Tibial artery (tissue), 4 donors: ENCODE measurements around the gene BCL11A.

ENCODE experiments used
- DNase-seq, 2 donors: peaks; one replicate each; pipeline ENCODE4 v3.0.0-alpha.2; 2019
- H3K27ac ChIP-seq, 2 donors: fragments of 200-600 bp; sonication (generic) in 1 of 2; 1 replicate in 1 of 2; 2 replicates in 1 of 2; pipeline ENCODE4 v1.5.1; 2018 to 2019; ENCODE audit warnings: mild to moderate bottlenecking in 1 of 2
- H3K27me3 ChIP-seq, 2 donors: fragments of 200-600 bp; sonication (generic) in 1 of 2; one replicate each; pipeline versions ENCODE4 v1.5.1 to v1.6.0; 2016 to 2019
- H3K36me3 ChIP-seq, 3 donors: fragments of 200-600 bp; sonication (generic) in 2 of 3; one replicate each; pipeline ENCODE4 v1.5.1; 2016 to 2019; ENCODE audit warnings: mild to moderate bottlenecking in 2 of 3
- H3K4me1 ChIP-seq, 4 donors: fragments of 200-600 bp; sonication (generic) in 2 of 4; 1 replicate in 3 of 4; 2 replicates in 1 of 4; pipeline ENCODE4 v1.5.1; 2016 to 2019
- H3K4me3 ChIP-seq, 2 donors: fragments of 200-600 bp; sonication (generic) in 1 of 2; 1 replicate in 1 of 2; 2 replicates in 1 of 2; pipeline ENCODE4 v1.5.1; 2018 to 2019; ENCODE audit warnings: mild to moderate bottlenecking in 2 of 2
- H3K9me3 ChIP-seq, 3 donors: fragments of 200-600 bp; sonication (generic) in 1 of 3; one replicate each; pipeline ENCODE4 v1.5.1; 2016 to 2019
- intact Hi-C: fragments of 100-400 bp; cut with DNase I; formaldehyde crosslinking; loops from one replicate; pipeline ENCODE4 v1.15.0; 2023; ENCODE audit warnings: low total_unique reads
- TF ChIP-seq, protein P1 (sequence below), 2 experiments: fragments of 200-600 bp in 1 of 2; fragments of 450-650 bp in 1 of 2; IDR thresholded peaks; one replicate each; pipeline ENCODE4 v1.5.1; 2017 to 2019; ENCODE audit warnings: antibody characterized with exemption in 2 of 2, mild to moderate bottlenecking in 1 of 2, moderate library complexity in 1 of 2

BCL11A gene

DNA sequence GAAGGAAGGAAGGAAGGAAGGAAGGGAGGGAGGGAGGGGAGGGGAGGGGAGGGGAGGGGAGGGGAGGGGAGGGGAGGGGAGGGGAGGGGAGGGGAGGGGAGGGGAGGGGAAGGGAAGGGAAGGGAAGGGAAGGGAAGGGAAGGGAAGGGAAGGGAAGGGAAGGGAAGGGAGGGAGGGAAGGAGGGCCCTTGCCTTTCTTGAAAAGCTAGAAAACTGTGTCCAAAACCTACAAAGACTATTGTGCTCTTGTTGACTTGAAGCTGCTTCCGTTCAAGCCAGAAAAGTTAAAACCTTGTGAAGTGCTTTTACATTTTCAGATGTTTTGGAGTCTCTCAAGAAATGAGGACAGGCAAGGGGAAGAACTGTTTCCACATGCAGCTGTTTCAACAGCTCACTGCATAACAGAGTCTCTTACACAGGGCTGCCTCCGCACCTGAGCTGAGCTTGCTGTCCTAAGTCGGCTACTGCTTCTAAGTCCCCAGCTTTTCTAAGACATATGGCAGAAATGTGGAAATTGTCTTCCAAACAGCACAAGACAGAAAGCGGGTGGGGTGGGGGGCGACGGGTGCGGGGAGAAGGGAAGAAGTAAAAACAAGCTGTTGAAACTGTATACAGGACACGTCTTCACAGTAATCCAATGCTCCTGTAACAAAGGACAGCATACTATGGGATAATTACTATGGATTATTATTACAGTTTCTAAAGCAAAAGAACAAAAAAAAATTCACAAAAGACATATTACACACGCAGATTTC, 46.1 kb downstream of the BCL11A start:
- Histone ChIP-seq H3K27me3 (peaks cover 0 to 7% of the 10 kb centered on the region in 2 donors), H3K9me3 (no peaks in the 10 kb centered on the region), H3K27ac (no peak overlapping the region), H3K4me3 (no peak overlapping the region), H3K36me3 (no peaks in the 10 kb centered on the region), H3K4me1 (no peaks in the 10 kb centered on the region)
- TF ChIP-seq, protein P1, sequence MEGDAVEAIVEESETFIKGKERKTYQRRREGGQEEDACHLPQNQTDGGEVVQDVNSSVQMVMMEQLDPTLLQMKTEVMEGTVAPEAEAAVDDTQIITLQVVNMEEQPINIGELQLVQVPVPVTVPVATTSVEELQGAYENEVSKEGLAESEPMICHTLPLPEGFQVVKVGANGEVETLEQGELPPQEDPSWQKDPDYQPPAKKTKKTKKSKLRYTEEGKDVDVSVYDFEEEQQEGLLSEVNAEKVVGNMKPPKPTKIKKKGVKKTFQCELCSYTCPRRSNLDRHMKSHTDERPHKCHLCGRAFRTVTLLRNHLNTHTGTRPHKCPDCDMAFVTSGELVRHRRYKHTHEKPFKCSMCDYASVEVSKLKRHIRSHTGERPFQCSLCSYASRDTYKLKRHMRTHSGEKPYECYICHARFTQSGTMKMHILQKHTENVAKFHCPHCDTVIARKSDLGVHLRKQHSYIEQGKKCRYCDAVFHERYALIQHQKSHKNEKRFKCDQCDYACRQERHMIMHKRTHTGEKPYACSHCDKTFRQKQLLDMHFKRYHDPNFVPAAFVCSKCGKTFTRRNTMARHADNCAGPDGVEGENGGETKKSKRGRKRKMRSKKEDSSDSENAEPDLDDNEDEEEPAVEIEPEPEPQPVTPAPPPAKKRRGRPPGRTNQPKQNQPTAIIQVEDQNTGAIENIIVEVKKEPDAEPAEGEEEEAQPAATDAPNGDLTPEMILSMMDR (IDR thresholded peaks at IDR 0.05), result no peak
- intact Hi-C loops, result no loop called here
- no peak for DNase-seq

DNA sequence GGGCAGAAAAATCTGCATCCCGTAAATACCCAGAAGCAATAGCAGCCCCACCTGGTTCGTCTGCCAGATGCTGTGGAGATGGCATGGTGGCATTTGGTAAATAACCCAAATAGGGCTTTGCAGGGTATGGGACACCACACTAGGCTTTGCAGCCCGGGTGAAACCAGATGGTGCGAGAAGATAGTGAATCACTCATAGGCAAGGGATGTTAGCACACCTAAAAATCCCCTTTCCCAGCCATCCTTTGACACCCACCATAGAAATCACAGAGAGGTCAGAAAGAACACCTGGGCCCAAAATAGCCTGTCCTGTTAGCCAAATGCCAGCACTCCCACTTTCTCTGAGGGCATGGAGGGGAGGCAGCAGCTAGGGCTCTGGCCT, 47.6 kb downstream of the BCL11A start:
- no peaks in the 10 kb centered on the region for H3K36me3 ChIP-seq
- TF ChIP-seq, protein P1 (IDR thresholded peaks at IDR 0.05), result no peak
- intact Hi-C loops, result no loop called here
- peaks cover 0 to 3% of the 10 kb centered on the region in 2 donors for H3K27me3 ChIP-seq
- no peaks in the 10 kb centered on the region for H3K4me1 ChIP-seq
- H3K27ac ChIP-seq, result no peak overlapping the region
- H3K9me3 ChIP-seq, result no peaks in the 10 kb centered on the region
- H3K4me3 ChIP-seq, result no peak overlapping the region
- DNase-seq, result no peak

DNA sequence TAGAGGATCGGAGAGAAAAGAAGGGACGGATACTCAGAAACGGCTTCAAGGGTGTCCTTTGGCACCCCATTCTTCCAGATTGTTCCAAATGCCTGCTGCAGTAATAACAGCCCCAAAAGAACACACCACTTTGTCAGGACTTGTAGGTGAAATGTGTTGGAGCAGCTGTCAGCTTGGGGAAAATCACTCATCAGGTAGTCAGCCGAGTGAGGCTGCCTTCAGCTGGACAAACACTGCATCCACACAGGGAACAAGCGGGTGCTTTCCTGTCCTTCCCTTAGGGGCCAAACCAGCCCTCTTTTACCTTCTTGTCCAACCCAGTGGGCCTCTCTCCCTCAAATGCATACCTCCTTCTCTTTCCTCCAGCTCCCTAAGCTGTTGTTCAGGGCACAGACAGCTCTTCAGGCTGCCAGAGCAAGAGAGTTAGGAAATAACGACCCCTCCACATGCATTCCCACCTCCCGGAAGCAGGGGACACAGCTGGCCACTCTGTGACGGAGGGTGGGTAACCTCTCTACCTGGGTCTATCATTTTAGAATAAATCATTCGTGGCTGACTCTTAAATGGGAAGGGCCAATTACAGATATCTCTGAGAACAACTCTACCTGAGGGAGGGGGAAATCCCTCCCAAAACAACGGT, 48.1 kb downstream of the BCL11A start:
- no peak for DNase-seq

DNA sequence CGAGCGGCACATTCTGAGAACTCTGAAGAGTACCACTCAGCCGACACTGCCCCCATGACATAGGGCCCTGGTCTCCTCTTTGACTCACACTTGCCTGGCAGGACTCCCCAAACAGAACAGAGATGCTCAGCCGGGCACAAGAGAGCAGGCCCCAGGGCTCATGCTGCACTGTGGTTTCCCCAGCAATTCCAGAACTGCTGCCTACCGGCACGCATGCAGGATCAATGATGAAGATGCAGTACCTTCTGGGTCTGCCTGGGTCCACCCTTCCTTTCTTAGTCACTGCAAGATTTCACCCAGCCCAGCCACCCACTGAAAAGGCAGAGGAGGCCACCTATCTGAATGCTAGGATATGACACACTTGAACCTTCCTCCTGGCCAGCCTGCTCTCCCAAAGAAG, 49.4 kb downstream of the BCL11A start:
- Histone ChIP-seq H3K27ac (no peak overlapping the region), H3K9me3 (no peaks in the 10 kb centered on the region), H3K4me3 (no peak overlapping the region), H3K4me1 (no peaks in the 10 kb centered on the region), H3K27me3 (peaks cover 0 to 11% of the 10 kb centered on the region in 2 donors), H3K36me3 (no peaks in the 10 kb centered on the region)
- intact Hi-C loops, result no loop called here
- TF ChIP-seq, protein P1 (IDR thresholded peaks at IDR 0.05), result no peak
- no peak for DNase-seq

More for the DNA sequence above, 48.1 kb downstream of the BCL11A start:
- Histone ChIP-seq H3K4me1 (no peaks in the 10 kb centered on the region), H3K36me3 (no peaks in the 10 kb centered on the region), H3K4me3 (no peak overlapping the region), H3K27me3 (peaks cover 0 to 6% of the 10 kb centered on the region in 2 donors), H3K9me3 (no peaks in the 10 kb centered on the region), H3K27ac (no peak overlapping the region)
- TF ChIP-seq, protein P1 (IDR thresholded peaks at IDR 0.05), result no peak
- intact Hi-C loops, result no loop called here

DNA sequence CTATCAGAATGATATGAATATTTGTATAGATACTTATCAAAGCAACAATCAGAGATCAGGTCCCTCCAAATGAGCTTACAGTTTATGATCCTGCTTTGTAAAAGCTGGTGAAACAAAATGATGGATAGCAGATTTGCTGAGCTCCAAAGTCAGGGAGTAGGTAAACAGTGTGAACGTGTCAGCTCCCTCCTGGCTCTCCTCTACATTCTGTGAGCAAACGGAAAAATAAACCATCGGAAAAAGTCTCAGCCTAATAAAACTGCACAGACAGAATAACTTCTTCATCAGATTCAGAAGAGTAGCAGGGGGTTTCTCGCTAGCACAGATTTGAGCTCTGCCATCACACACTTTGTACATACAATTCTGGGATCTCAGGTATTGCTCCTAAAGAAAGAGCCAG, 51.3 kb downstream of the BCL11A start:
- Histone ChIP-seq H3K27ac (no peak overlapping the region), H3K27me3 (peaks cover 0 to 11% of the 10 kb centered on the region in 2 donors), H3K4me1 (no peaks in the 10 kb centered on the region), H3K9me3 (no peaks in the 10 kb centered on the region), H3K4me3 (no peak overlapping the region), H3K36me3 (no peaks in the 10 kb centered on the region)
- intact Hi-C loops, result no loop called here
- DNase-seq, result no peak
- TF ChIP-seq, protein P1 (IDR thresholded peaks at IDR 0.05), result no peak
